ENCODE results near the gene FGF3. TPM values are rescaled to one million over a fixed set of nuclear protein-coding genes. Genes with fewer than 3 reads are reported as not detected.

The FGF3 gene
- total and polyA plus RNA-seq, 10 of the 15 experiments (the other 5 are each of a cell fraction or from before 2014, with no cell fraction given) = not detected

DNA sequence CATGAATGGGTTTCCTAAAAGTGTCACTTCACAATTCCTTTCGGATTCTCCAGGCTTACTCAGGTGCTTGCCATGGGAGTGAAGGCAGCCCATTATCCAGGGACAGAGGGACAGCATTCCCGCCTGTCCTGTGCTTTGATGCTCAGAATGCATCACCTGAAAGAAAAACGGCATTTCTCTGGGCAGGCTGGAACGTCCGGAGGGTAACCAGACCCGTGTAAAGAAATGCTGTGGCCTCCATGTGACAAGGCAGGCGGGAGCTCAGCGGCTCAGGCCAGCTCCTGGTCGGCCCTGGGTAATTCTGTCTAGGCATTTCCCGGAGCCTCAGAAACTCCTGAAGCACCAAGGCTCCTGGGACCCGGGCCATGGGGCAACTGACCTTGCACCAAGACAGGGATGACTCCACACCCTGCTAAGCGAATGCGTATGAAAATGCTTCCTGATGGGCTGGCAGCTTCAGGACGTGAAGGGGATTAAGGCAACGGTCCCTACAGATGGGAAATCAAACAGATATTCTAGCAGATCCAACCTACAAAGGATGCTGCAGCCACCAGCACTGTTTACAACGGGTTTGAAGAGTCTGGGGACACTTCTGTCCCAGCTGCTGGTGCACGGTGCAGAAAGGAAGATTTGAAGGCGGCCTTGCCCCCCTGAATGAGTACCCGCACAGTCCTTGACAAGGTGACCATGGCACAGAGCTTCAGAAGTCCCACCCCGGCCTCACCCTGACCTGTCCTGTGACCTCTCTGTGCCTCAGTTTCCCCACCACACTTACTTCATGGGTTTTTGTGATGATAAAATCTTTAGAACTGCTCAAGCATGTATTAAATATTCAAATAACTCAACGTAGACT is 13.6 kb upstream of the FGF3 start:
- H2AFZ ChIP-seq (ENCODE audit: control insufficient read depth, low read depth, low read length) = no peak overlapping the region
- intact Hi-C loops (cut with micrococcal nuclease; ENCODE audit: unreplicated experiment) = no loop called here
- CTCF ChIA-PET = no interaction called here
- H3K4me1 ChIP-seq (ENCODE audit: control insufficient read depth, insufficient read depth, low read length) = no peaks in the 10 kb centered on the region
- TF ChIP-seq, protein P1, sequence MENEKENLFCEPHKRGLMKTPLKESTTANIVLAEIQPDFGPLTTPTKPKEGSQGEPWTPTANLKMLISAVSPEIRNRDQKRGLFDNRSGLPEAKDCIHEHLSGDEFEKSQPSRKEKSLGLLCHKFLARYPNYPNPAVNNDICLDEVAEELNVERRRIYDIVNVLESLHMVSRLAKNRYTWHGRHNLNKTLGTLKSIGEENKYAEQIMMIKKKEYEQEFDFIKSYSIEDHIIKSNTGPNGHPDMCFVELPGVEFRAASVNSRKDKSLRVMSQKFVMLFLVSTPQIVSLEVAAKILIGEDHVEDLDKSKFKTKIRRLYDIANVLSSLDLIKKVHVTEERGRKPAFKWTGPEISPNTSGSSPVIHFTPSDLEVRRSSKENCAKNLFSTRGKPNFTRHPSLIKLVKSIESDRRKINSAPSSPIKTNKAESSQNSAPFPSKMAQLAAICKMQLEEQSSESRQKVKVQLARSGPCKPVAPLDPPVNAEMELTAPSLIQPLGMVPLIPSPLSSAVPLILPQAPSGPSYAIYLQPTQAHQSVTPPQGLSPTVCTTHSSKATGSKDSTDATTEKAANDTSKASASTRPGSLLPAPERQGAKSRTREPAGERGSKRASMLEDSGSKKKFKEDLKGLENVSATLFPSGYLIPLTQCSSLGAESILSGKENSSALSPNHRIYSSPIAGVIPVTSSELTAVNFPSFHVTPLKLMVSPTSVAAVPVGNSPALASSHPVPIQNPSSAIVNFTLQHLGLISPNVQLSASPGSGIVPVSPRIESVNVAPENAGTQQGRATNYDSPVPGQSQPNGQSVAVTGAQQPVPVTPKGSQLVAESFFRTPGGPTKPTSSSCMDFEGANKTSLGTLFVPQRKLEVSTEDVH (IDR thresholded peaks at IDR 0.05; ENCODE audit: low read depth, partially characterized antibody) = no peak
- TF ChIP-seq RFX5 (IDR thresholded peaks at IDR 0.05; ENCODE audit: low read depth, low read length) (no peak), WRNIP1 (IDR thresholded peaks at IDR 0.05; ENCODE audit: borderline replicate concordance, low read depth, low read length) (no peak), ASH2L (IDR thresholded peaks at IDR 0.05; ENCODE audit: borderline replicate concordance, low read depth) (no peak), BRCA1 (IDR thresholded peaks at IDR 0.05; ENCODE audit: low read depth, low read length) (no peak), EED (IDR thresholded peaks at IDR 0.05; ENCODE audit: low read depth) (no peak), TCF3 (IDR thresholded peaks at IDR 0.05; ENCODE audit: borderline replicate concordance, insufficient read depth, low read depth, low read length) (no peak), MYB (IDR thresholded peaks at IDR 0.05; ENCODE audit: borderline replicate concordance, low read depth, low read length) (no peak), YBX1 (IDR thresholded peaks at IDR 0.05) (no peak), NFYB (IDR thresholded peaks at IDR 0.05; ENCODE audit: insufficient read depth, low read depth, low read length) (no peak), KLF5 (IDR thresholded peaks at IDR 0.05; ENCODE audit: partially characterized antibody) (no peak), TAF1 (IDR thresholded peaks at IDR 0.05; ENCODE audit: borderline replicate concordance, low read depth, low read length) (no peak), NFIC (IDR thresholded peaks at IDR 0.05; ENCODE audit: low read depth, low read length) (no peak)
- TF ChIP-seq, protein P2, sequence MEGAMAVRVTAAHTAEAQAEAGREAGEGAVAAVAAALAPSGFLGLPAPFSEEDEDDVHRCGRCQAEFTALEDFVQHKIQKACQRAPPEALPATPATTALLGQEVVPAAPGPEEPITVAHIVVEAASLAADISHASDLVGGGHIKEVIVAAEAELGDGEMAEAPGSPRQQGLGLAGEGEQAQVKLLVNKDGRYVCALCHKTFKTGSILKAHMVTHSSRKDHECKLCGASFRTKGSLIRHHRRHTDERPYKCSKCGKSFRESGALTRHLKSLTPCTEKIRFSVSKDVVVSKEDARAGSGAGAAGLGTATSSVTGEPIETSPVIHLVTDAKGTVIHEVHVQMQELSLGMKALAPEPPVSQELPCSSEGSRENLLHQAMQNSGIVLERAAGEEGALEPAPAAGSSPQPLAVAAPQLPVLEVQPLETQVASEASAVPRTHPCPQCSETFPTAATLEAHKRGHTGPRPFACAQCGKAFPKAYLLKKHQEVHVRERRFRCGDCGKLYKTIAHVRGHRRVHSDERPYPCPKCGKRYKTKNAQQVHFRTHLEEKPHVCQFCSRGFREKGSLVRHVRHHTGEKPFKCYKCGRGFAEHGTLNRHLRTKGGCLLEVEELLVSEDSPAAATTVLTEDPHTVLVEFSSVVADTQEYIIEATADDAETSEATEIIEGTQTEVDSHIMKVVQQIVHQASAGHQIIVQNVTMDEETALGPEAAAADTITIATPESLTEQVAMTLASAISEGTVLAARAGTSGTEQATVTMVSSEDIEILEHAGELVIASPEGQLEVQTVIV (IDR thresholded peaks at IDR 0.05; ENCODE audit: borderline replicate concordance, partially characterized antibody) = no peak
- TF ChIP-seq, protein P3, sequence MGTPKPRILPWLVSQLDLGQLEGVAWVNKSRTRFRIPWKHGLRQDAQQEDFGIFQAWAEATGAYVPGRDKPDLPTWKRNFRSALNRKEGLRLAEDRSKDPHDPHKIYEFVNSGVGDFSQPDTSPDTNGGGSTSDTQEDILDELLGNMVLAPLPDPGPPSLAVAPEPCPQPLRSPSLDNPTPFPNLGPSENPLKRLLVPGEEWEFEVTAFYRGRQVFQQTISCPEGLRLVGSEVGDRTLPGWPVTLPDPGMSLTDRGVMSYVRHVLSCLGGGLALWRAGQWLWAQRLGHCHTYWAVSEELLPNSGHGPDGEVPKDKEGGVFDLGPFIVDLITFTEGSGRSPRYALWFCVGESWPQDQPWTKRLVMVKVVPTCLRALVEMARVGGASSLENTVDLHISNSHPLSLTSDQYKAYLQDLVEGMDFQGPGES (IDR thresholded peaks at IDR 0.05) = no peak
- ATAC-seq (no peak), FAIRE-seq (no peak), DNase-seq (ENCODE audit: low read depth, low spot score) (no peak)
- no peak overlapping the region for H3K4me2 ChIP-seq (ENCODE audit: control insufficient read depth, insufficient read depth)
- POLR2A ChIA-PET = no interaction called here
- H3K36me3 ChIP-seq (ENCODE audit: control insufficient read depth in 2 of 2, insufficient read depth in 2 of 2, low read length in 1 of 2) = no peaks in the 10 kb centered on the region
- SMC1A ChIA-PET (ENCODE audit: uncharacterized antibody, unreplicated experiment) = no interaction called here
- no peaks in the 10 kb centered on the region for H3K9me3 ChIP-seq (replicated peaks; ENCODE audit: control insufficient read depth, insufficient read depth, low read length)
- no peak overlapping the region for H3K4me3 ChIP-seq
- no peak overlapping the region for H3K9ac ChIP-seq (ENCODE audit: control insufficient read depth, insufficient read depth, low read length)
- H4K20me1 ChIP-seq (ENCODE audit: control insufficient read depth, insufficient read depth) = no peaks in the 10 kb centered on the region
- 32% methylated on average over 21 of the region's 21 CpGs for WGBS (ENCODE audit: insufficient coverage, insufficient replicate concordance, low lambda C conversion rate, missing lambda C conversion rate)
- H3K27ac ChIP-seq (ENCODE audit: control insufficient read depth, insufficient read depth) = no peak overlapping the region
- in situ Hi-C loops (cut with MboI) = no loop called here
- RAD21 ChIA-PET (ENCODE audit: unreplicated experiment) = no interaction called here
- peaks cover 0 to 3% of the 10 kb centered on the region in 2 experiments; a peak in 3 of 4 replicates for H3K27me3 ChIP-seq (replicated peaks in 1 of 2; ENCODE audit: control insufficient read depth in 2 of 2, insufficient read depth in 2 of 2, low read length in 1 of 2)
- no peaks in the 10 kb centered on the region for H3K79me2 ChIP-seq (ENCODE audit: control insufficient read depth, insufficient read depth, low read length)
- BruUV-seq (replicated peaks) = no TSS peak
